Fibroblast of skin of scalp (primary cell): ENCODE results near the gene GRAMD1B.
"Not testable (repeated sequence)": the region's sequence is repeated elsewhere in the genome, so short reads cannot be mapped to it uniquely, and the experiment has no call there.

ENCODE experiments used
- DNase-seq: peaks from one replicate; pipeline ENCODE4 v3.0.0-alpha.2; 2013

The GRAMD1B gene

DNA sequence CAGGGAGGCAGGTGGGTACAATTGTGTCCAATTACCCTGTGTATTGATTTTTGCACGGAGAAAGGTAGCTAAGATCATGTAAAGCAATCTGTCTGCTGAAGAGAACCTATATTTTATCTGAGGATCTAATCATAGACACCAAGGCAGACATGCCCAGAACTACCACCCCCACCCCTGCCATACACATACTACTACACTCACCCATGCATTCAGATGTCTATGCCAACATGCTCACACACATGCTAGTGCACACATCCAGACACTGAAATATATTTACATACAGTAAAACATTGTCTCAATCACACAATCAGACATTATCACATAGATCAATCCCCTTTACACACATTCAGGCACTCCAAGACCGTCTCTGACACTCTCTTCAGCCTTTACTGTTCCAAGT lies 222.5 kb downstream of the GRAMD1B start:
- no peak for DNase-seq

DNA sequence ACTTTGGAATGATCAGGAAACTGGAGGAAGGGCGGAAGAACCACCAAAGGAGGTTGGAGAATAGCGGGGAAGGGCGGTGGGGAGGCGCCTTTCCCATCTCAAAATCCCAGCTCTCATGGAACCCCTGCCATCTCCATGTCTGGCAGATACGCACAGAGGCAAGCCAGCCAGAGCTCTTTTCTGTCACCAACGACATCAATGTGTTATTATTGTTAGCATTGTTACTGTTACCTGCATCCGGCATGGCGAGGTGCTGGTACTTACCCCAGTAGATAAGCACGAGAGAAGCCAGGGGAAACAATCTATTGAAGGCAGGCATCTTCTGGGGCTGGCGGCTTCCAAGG lies 223.4 kb downstream of the GRAMD1B start:
- no peak for DNase-seq

DNA sequence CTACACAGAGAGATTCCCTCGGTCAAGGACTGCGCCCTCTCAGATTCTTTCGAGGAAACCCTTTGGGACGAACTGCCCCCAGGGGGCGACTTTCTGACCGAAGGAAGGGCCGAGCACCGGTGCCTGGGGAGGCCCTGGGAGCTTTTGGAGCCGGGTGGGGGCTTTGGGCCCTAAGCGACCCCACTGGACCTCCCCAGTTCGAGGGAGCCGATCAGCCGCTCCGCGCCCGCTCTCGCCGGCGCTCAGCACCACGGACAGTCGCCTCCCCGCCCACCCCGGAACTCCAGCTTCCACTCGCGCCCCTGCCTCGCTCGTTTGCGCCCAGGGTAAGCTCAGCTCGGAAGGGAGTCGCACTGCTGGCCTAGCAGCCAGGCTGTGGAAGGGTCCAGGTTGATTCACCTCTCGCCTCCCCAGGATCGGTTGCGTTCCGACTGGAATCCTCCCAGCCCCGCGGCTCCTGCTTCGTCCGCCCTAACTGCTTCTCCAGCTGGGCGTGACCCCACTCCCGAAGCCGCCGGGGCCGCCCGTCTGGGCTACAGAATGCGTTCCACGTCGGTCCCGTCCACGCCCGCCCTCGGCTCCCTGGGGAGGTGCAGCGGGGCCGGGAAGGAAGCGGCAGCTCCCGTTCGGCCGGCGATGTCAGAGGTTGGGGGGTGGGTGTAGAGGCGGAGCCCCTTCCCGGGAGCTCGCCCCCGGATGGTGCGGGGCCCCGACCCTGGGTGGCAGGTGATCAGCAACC lies 223.9 kb downstream of the GRAMD1B start:
- DNase-seq: peak; percentile 43

DNA sequence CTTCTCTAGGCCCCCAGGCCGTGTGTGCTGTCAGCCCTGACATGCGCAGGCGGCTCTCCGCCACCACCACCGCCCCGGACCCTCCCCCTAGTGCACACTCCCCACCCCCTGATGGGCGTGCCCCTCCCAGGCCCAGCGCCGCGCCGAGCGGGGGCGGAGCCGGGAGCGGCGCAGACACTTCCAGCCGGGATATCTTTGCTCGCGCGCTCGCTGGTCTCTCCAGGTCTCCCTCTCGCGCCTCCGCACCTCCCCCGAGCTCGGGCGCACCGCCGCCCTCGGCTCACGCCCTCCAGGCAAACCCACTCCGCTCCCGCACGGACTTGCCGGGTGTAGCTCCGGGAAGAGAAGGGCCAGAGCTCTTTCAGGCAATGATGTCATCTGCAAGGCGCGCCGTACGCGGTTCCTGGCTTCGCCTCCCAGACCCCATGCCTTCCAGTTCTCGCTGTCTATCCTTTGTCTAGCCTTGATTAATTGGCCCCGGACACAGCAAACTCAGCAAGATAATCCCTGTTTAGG lies 224.6 kb downstream of the GRAMD1B start, which contains the start of gene SCN3B:
TSS of gene SCN3B (minus strand) at position 59 of the 516 bp plus-strand sequence. CDS start 823 bp downstream, outside the sequence.
- peak; percentile 58 for DNase-seq

DNA sequence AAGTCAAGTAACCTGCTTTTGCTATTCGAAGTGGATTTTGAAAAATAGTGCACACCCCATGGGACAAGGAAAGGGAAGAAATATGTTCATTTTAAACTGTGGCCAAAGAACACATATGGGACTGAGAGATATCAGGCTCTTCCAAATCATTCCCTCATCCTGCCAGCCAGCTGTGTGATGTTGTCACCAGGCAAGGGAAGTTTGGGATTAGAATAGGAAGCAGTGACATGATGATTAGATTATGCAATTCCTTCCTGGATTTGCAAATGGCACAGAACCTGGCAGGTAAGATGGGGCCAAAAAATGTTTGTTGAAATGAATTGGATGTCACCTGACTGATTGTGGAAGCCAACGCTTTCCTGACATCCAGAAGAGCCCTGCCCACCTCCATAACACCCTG lies 229.2 kb downstream of the GRAMD1B start:
- DNase-seq: no peak

DNA sequence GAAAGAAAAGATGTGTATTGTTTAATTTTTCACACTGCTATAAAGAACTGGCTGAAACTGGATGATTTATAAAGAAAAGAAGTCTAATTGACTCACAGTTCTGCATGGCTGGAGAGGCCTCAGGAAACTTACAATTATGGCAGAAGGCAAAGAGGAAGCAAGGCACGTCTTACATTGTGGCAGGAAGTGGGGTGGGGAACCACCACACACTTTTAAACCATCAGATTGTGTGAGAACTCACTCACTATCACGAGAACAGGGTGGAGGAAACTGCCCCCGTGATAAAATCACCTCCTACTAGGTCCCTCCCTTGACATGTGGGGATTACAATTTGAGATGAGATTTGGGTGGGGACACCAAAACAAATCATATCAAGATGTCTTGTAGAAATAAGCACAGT lies 229.9 kb downstream of the GRAMD1B start:
- not testable (repeated sequence) for DNase-seq

DNA sequence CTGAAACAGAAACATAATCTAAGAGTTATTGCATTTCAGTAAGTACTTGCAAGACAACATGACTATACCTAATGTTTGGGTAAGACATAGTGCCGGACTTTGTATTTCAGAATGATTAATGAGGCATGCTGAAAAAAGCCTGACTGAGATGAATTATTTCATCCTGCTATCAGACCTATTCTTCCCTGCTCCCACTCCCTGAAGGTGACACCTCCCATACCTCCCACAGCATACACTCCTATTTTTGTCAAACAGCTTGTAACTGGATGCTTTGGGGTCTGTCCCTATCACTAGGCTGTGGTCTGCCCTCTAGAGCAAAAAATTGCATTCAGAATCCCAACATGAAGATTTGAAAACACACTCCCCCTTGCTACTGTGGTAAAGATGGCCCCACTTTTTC lies 235.2 kb downstream of the GRAMD1B start:
- no peak for DNase-seq

DNA sequence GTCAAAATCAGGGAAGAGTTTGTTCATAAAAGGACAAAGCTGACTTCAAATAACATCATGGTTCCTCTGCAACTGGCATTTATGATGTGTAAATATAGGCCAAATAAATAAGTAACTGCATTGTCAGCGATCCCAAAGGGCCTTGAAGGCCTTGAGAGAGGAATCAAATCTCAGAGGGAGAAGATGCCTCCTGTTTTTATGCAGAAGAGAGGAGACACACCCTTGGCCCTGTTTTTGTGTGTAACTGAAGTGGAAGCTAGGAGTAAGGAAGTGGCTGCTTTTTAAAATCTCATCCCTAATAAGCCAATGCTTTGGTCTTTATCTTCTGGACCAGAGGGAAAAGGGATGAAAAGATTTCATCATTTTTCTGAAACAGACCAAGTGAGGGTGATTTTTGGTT lies 240.0 kb downstream of the GRAMD1B start:
- DNase-seq: no peak

DNA sequence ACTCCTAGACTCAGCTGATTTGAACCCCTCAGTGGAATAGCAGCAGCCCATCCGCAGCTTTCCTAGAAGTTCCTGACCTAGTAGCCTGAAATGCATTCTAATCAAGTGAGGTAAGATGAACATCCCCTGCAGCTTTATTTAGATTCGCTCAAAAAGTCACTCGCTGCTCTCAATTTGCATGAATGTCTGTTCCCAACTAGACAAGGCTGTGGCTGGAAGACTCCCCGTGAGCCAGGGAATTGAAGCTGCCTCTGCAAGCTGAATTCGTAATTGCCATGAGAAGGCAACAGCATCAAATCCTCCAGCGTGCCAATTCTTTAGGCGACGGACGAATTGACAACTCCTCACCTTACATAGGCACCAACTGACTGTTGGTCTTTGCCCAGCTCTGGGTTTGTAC lies 241.5 kb downstream of the GRAMD1B start:
- no peak for DNase-seq

DNA sequence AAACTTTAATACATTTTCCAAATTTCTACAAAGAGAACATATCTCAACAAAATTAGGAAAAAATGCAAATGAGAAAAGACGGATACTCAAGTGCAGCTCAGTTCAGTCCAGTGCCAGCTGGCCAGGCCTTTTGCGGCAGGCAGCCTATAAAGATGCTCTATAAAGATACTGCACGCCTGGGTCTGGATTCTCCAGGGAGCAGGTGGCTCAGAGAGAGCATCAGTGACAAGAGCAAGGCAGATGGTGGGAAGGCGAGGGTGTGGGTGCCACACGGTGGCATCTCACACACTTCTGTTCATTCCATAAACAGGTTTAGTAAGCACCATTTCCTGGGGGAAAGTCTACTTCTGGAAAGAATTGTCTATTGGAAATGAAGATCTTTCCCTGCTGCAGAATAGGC lies 242.5 kb downstream of the GRAMD1B start:
- no peak for DNase-seq

DNA sequence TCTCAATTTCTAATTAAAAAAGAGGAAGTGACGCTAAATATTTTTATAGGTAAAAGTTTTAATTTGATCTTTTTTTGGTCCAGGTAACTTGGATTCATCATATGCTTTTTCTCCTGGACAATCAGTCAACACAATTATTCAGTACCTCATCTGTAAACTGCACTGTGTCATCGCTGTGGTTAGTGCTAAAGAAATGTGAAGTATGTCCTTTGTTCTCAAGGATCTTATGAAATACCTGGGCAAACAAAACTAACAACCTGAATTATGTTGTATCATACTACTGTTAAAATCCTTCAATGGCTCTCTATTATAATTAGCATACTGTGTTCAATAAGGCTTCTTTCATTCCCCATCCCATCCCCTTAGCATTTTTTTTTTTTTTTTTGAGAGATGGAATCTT lies 244.2 kb downstream of the GRAMD1B start:
- no peak for DNase-seq
